GM10266 (cell line): ENCODE results near the gene EVL.

Experiments used
- DNase-seq: peaks from one replicate; pipeline ENCODE4 v3.0.0; 2012; ENCODE audit errors: extremely low spot score
- CTCF ChIP-seq: IDR thresholded peaks from 2 replicates; pipeline ENCODE4 v1.5.1; 2012; ENCODE audit warnings: mild to moderate bottlenecking, low read depth; ENCODE audit not compliant: control insufficient read depth, insufficient read depth; ENCODE audit errors: missing control alignments

EVL gene

GRCh38 chr14:100143934-100144333, 78.7 kb downstream of the EVL start:
- TF ChIP-seq CTCF, result no peak
- DNase-seq, result no peak

GRCh38 chr14:100144645-100144995, 79.4 kb downstream of the EVL start:
- TF ChIP-seq CTCF, result no peak

GRCh38 chr14:100144996-100145646, 79.9 kb downstream of the EVL start:
- TF ChIP-seq CTCF, result no peak

More at GRCh38 chr14:100144645-100144995, 79.4 kb downstream of the EVL start:
- DNase-seq, result no peak

GRCh38 chr14:100145682-100146464, 80.7 kb downstream of the EVL start:
- TF ChIP-seq CTCF, result no peak

More at GRCh38 chr14:100144996-100145646, 79.9 kb downstream of the EVL start:
- no peak for DNase-seq

GRCh38 chr14:100146531-100147091, 81.4 kb downstream of the EVL start:
- no peak for TF ChIP-seq CTCF
- DNase-seq, result no peak

More at GRCh38 chr14:100145682-100146464, 80.7 kb downstream of the EVL start:
- DNase-seq, result no peak

- DNase-seq, result peak; percentile 58
- no peak for TF ChIP-seq CTCF
Measured at GRCh38 chr14:100147181-100147631, 82.0 kb downstream of the EVL start.

- no peak for DNase-seq
- no peak for TF ChIP-seq CTCF
Measured at GRCh38 chr14:100147691-100148464, 82.7 kb downstream of the EVL start.
